NOMO-1 treated with DMSO at 0.1 percent for 48 hours (cell line): Measurements from ENCODE around the gene ICE2.

Experiments
- DNase-seq: peaks from one replicate; lab custom pipeline; 2025; ENCODE audit not compliant: unreplicated experiment; lab: John Stamatoyannopoulos, UW

The ICE2 gene

DNA sequence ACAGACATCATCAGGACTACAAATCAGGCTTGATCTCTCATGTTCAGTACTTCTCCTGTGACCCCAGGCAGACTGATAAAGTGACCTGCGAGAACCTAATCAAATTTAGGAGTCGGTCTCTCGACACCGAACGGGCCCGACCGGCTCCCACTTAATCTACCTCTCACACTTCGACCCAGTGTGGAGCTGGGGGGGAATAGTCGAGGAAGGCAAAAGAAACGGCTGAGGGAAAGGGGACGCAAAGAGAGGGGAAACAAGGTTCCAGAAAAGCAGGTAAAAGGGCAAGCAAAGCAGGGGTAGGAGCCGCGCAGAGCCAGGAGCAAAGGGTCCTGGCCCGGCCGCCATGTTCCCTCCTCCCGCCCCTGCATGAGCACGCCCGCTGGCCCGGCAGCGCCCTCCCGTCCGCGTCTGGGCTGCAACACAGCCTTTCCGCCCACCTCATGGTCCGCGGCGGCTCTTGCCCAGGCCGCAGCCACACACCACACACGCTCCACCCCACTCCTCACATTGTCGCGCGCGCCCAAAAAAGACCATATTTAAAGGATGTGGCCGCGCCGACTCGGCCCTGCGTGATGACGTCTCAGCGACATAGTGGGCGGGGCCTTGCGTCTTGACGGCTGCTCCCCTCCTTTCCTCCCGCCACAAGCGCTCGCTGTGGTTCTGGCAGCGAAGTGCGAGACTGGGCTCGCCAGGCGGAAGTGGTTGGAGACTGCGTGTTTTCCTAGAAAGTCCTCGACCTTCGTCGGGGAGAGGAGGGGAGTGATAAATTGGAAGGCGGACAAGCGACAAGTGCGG lies at the start of gene ICE2:
ICE2 (minus strand) TSS at position 577 of the 795 bp plus-strand sequence. CDS start 1,165 bp downstream, outside the sequence.
- DNase-seq, result peak; percentile 91

- no peak for DNase-seq
These were observed 49.6 kb upstream of the ICE2 start for GRCh38 chr15:60528530-60528929.

GRCh38 chr15:60527456-60527855 lies 48.5 kb upstream of the ICE2 start:
- DNase-seq, result no peak

DNA sequence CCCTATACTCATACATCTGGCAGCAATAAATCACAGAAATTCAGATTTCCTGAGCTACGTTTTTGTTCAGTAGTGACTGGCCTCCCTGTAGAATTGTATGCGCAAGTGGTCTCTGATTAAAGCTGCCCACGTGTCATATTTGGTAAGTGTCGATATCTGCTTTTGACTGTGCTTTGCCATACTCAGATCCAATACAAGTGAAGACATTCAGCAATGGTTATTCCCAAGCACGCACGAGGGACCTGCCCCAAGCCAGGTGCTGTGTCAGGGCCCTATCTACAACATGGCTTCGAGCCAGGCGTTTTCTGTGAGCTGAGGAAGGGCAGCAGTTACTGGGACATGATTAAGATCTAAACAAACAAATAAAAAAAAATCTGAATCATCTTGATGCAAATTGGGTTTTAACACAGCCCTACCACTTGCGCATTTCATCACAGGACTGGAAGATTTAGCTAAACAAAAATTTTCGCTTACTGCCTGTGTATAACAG lies 47.2 kb upstream of the ICE2 start:
- no peak for DNase-seq

DNA sequence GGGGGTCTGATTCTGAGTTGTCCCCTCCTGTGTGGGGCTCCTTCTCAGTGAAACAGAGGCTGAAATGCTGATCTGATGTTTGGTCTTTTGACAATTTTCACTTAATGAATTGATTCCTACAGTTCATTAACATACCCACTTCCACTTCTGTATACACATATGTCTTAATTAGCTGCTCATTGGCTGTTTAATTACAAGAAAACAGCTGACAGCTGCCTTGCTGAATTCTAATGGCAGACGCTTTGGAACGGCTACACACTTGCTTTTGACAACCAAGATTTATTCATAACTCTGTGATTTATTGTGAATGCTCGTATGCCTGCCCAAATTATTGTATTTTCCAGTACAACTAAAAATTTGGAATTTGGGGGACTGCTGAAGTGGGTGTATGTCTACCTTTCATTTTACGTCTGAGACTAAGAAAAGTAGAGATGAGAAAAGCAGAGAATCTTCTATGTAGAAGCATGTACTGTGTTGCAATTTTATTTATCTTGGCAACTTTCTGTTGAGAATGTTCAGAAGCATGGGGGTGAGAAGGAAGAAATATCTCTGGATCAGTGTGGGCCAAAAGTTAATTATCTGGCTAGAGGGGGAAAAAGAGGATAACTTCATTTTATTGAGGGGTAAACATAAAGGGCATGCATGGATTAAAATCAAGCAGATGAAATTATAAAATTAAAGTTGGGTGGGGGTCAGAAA lies 46.5 kb upstream of the ICE2 start:
- no peak for DNase-seq

DNA sequence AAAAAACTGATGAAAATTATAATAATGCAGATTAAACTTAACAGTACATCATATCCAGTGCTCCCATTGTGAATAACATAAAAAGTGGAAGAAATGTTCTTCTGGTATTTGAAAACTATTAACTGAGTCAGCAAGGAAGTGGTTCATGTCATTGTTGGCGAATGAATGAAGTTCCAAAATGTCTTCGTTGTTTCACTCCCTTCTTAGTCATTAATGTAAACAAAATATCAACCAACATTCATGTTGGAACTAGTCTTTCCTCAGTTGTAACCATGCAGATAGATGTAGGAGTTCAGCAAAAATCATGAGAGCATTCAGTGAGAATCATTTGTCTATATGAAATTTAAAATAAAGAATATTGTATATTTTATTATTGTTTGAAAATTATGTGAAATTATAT lies 44.1 kb upstream of the ICE2 start:
- no peak for DNase-seq

- peak; percentile 51 for DNase-seq
These were observed 42.0 kb upstream of the ICE2 start for GRCh38 chr15:60520825-60521368.

DNA sequence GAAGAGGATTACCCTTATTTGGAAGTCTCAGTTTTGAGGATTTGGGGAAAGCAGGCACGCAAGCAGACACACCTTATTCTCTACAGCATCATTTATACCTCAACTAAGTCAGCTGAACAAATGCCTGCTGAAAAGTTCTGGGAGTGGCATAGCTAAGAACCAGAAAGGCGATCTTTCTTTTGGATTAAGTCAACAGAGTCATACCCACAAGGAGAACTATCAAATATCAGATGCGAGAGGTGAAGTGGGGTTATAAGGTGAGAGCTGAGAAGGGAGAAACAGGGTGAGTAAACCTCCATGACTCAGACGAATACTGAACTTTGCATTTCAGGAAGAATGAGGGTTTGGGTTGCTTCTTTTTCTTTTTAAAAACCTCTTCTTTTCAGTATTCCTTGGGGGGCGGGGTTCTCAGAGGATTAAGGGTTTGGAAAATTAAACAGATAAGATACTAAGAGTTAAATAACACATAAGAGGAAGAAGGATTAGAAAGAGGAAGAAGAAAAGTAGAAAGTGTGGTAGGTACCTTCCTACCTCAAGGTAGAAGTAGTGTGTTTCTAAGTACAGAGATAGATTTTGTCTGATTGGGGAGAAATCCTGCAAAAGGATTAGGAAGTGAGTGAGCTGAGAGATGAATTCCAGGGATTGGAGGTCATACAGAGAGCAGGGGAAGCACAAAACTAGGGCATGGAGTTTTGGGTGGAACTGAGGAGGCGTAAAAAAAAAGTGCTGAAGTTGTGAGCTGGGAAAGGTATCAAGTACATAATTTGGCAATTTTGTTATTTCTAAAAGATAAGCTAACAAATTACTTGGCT lies 41.3 kb upstream of the ICE2 start:
- DNase-seq, result peak; percentile 13

- no peak for DNase-seq
These were observed 40.3 kb upstream of the ICE2 start for GRCh38 chr15:60519218-60519617.

DNA sequence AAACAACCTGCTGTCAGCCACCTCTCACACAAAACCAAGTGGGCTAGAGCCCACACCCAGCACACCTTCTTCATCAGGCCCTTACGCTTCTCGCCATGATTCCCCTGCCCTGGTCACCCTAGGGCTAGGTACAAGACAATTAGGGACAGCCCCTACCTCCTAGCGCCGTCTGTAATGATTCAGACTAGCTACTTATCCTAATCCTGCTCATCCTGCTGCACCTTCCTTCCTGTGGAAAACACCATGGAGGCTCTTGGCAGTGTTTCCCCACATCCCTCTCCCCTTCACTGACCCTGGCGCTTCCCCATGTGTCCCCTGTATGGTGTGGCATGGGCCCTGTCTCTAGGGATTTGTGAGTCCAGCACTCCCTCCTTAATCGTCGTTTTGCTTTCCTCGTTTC lies 39.6 kb upstream of the ICE2 start:
- DNase-seq, result no peak

GRCh38 chr15:60514261-60514881 lies 35.4 kb upstream of the ICE2 start:
- no peak for DNase-seq

- no peak for DNase-seq
These were observed 34.7 kb upstream of the ICE2 start for GRCh38 chr15:60513676-60514075.

GRCh38 chr15:60512937-60513336 lies 34.0 kb upstream of the ICE2 start:
- no peak for DNase-seq

DNA sequence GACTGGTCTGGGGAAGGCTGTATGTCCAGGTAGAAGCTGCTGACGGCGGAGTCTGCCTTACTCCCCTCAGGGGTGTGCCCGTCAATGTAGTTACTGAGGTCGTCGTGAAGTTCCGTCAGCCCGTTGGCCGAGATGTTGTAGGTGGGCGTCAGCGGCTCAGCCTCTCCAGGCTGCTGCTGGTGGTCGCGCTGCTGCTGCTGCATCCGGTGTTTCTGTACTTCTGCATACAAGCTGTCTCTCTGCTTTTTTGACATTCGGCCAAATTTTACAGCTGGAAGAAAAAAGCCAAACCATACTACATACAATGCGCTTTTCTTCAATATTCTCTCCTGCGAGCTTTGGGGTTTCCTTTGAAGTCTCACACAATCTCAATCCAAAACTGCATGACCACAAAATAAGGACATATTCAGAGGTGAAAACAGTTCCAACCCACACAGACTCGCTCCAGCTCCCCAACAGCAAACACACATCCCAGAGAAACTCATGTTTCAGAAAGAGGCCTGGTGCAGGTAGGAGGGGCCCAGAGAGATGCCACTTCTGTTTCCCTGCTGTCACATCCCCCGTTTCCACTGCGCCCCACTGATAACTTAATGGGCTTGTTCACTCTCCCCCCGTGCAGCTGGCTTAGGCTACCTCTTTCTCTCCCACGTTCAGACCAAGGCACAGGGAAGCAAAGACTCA lies 32.5 kb upstream of the ICE2 start:
- DNase-seq, result no peak

GRCh38 chr15:60510006-60510405 lies 31.1 kb upstream of the ICE2 start:
- DNase-seq, result no peak

- no peak for DNase-seq
These were observed 30.5 kb upstream of the ICE2 start for GRCh38 chr15:60509470-60509869.

DNA sequence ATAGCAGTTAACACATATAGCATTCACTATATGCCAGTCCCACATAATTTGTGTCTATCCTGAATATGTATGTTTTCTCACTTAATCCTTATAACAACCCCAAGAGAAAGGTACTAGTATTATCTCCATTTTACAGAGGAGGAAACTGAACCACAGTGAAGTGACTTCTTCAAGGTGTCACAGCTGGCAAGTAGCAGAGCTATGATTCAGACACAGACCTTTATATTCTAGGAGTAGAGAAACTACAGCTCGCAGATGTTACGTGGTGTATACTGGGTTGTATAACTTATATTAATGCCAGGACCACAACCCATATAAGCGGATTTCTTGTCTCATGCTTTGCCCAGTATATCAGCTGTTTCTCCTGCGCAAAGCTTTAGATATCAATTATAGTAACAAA lies 29.5 kb upstream of the ICE2 start:
- DNase-seq, result no peak

DNA sequence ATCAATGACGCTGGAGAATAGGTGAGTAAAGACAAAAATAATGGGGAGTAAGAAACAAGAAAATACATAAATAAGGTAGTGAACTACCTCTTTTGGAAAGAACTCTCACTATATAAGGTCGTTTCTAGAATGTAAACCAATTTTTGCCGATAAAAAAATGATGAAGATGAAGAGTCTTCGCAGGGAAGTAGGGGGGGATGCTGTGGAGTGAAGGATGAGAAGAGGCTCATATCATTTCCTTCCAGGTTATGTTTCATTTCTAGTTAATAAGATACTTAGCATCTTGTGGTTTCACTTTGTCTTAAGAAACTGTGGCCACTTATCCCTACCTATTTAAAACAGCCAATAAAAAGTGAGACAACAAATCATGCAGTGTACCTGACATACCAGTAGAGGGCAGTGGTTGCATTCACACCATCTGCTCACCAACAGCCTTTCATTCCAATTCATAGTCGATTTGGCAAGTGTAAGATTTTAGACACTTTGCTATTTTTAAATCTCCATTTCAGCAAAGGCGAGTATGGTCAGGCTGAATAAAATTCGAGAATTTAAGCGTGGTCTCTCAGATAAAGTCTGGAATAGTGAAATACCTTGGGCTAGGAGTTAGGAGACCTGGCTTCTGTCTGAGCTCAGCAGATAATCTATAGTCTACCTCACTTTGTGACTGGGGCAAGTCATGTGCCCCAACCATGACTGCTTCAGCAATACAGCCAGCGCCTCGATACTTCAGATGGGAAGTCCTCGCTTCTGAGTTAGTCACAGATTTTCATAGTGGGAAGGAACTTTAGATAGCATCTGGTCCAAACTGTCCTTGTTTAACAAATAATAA lies 28.9 kb upstream of the ICE2 start:
- DNase-seq, result peak; percentile 81

DNA sequence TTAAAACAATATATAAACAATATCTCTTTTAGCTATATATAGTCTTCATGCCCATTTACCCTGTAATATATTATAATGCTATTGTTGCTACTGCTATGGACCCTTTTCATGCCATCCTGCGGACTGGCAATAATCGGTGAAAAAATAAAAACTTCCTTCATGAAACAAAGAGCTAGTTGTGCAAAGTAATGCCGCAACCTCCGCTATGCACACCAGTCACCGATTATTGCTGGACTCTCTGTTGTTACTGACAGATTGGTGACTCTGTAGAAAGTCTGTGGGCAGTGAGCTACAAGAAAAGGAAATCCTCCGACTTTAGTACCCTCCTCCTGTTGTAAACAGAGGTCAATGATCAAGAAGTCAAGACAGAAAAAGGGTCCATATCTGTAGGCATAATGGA lies 17.9 kb upstream of the ICE2 start:
- no peak for DNase-seq
